Peyer's patch (tissue), 4 donors: ENCODE results near the gene DOCK9.

Experiments
- POLR2A ChIP-seq, 2 donors: fragments of 450-650 bp; IDR thresholded peaks; one replicate each; pipeline ENCODE4 v1.5.1; 2017; ENCODE audit warnings: antibody characterized with exemption in 2 of 2, mild to moderate bottlenecking in 2 of 2, moderate library complexity in 2 of 2
- TF ChIP-seq, protein P1 (sequence below), 6 experiments: fragments of 450-650 bp in 4 of 6; fragments of 200-600 bp in 2 of 6; sonication (generic) in 1 of 6; IDR thresholded peaks; one replicate each; pipeline ENCODE4 v1.5.1; 2017 to 2019; ENCODE audit warnings: antibody characterized with exemption in 6 of 6, mild to moderate bottlenecking in 3 of 6, moderate library complexity in 1 of 6

DNA sequence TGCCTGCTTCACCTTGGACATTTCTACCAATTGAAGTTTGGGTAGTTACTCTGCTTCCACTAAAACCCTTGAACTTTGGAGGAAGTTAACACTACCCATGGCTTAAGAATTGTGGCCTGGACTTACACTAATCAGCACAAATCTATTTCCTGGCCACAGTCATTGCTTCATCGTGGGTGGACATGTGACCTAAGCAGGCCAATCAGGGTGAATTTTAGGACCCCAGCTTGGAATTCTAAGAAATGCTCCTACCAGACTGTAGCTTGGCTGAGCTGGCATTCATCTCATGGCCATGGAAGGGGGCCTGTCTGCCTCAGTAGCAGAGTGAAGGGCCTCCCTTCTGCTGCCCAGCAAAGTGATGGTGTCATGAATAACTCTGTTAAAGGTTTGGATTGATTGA lies 167.1 kb downstream of the DOCK9 start:
- TF ChIP-seq, protein P1, sequence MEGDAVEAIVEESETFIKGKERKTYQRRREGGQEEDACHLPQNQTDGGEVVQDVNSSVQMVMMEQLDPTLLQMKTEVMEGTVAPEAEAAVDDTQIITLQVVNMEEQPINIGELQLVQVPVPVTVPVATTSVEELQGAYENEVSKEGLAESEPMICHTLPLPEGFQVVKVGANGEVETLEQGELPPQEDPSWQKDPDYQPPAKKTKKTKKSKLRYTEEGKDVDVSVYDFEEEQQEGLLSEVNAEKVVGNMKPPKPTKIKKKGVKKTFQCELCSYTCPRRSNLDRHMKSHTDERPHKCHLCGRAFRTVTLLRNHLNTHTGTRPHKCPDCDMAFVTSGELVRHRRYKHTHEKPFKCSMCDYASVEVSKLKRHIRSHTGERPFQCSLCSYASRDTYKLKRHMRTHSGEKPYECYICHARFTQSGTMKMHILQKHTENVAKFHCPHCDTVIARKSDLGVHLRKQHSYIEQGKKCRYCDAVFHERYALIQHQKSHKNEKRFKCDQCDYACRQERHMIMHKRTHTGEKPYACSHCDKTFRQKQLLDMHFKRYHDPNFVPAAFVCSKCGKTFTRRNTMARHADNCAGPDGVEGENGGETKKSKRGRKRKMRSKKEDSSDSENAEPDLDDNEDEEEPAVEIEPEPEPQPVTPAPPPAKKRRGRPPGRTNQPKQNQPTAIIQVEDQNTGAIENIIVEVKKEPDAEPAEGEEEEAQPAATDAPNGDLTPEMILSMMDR (IDR thresholded peaks at IDR 0.05) = no peak
- no peak for TF ChIP-seq POLR2A (IDR thresholded peaks at IDR 0.05)
